IPS-NIHi11 (cell line): ENCODE results near the gene HAO1.
"Not testable (repeated sequence)": the region's sequence is repeated elsewhere in the genome, so short reads cannot be mapped to it uniquely, and the experiment has no call there.

Source experiments
- DNase-seq: peaks from one replicate; pipeline ENCODE4 v3.0.0; 2012; ENCODE audit warnings: mixed read lengths, low spot score

The HAO1 gene

GRCh38 chr20:7855545-7855944, 84.7 kb downstream of the HAO1 start:
- no peak for DNase-seq

GRCh38 chr20:7853493-7853892, 86.8 kb downstream of the HAO1 start:
- no peak for DNase-seq

- DNase-seq: no peak
Observed at GRCh38 chr20:7850775-7851490, 89.3 kb downstream of the HAO1 start.

- DNase-seq: no peak
Observed at GRCh38 chr20:7849675-7850074, 90.6 kb downstream of the HAO1 start.

- DNase-seq: no peak
Observed at GRCh38 chr20:7848351-7848750, 91.9 kb downstream of the HAO1 start.

GRCh38 chr20:7843613-7844012, 96.6 kb downstream of the HAO1 start:
- no peak for DNase-seq

- DNase-seq: no peak
Observed at GRCh38 chr20:7841971-7842310, 98.3 kb downstream of the HAO1 start.

GRCh38 chr20:7841291-7841970, 98.8 kb downstream of the HAO1 start:
- no peak for DNase-seq

GRCh38 chr20:7836076-7836475, 104.2 kb downstream of the HAO1 start:
- no peak for DNase-seq

- DNase-seq: not testable (repeated sequence)
Observed at GRCh38 chr20:7834441-7834840, 105.8 kb downstream of the HAO1 start.
